ENCODE data around the gene GABBR2.

Gene GABBR2

DNA sequence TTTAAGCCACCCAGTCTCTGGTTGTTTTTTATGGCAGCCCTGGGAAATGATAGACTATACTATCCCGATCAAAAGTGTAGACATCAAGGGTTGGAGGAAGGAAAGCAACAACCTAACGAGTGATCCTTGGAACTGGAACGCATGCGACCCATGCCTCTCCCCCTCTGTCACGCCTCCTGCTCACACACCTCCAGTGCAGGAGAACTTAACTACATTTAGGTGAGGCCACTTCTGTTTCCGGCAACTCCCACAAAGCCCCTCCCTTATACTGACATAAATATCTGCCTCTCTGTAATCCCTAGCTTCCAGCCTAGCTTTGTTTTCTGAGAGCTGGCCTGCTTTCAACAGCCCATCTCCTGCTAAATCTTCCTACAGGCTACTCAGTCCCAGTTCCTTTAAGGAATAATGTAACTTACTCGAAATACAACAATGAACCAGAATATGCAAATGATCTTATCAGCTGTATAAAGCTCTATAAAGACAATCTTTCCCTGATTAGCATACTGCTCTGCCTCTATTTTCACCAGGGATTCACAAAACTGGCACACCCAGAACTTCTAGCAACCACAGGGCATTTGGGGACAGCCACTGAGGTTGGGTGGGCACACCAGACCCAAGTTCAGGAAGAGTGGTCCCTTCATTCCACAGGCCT, 73.9 kb downstream of the GABBR2 start:
- no peak for DNase-seq (ENCODE audit: low spot score)

DNA sequence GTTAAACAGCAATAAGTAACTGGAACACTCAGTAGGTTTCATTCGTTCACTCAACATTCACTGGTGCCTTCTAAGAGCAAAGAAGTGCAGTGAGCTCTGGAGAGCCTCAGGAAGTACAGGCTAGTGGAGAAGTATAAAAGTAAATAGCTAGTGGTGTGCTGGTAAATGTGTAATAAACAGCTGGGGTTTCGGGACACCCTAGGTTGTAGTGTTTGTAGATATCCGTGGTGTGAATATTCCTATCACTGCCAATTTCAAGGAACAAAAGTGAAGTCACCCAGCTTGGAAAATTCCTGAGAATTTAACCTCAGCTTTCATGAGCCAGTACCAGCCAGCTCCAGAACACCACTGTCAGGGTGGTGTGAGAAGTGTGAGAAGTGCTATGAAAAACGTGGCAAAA, 75.9 kb downstream of the GABBR2 start:
- DNase-seq (ENCODE audit: low spot score): no peak

DNA sequence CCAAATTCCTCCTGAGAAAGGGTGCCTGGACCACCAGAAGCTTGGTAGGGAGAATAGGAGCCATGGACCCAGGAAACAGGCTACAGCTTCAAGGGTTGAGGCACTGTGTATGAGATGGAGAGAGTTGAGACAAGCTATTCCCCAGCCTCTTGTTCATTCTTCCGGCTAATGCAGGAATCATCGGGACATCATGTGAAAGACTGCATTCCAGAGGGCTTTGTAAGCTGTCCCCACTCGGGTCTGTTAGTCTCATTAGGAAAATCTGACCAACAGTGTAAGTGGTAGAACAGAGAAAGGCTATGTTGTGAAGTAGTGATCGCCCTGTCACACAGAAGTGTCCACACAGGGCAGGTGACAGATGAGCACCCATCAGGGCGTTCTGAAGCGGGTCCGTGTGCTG, 81.4 kb downstream of the GABBR2 start:
- no peak for DNase-seq (ENCODE audit: low spot score)

DNA sequence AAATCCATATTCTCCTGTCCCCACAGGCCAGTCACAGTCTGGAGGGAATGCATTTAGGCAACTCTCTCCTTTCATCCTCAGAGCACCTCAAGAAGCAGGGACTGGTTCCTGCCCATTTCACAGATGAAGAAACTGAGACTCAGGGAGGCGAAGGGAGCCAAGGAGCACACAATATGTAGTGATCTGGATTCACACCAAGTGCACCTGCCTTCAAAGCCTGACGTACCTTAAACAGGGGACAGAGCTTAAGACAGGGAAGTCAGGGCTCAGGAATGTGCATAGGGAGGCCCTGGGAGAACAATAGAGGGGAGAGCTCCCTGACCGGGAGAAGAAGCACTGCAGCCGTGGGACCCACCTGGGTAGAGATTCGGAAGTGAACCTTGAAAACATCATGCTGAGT, 83.0 kb downstream of the GABBR2 start:
- no peak for DNase-seq (ENCODE audit: low spot score)

DNA sequence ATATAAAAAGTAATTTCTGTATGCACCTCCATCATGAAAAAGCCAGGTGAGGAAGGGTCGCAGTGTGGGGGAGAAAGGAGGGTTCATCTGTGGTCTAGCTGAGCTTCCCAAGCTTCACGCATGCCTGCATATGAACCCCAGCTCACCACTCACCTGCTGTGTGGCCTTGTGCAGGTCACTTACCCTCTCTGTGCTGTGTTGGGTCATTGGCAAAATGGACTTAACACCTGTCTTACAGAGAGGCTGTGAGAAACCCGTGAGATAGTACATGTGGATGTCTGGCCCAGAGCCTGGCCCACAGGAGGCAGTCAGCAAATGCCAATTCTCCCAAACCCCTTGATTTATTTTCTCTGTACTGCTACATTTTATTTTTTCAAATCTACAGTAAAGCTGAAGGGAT, 88.9 kb downstream of the GABBR2 start:
- DNase-seq (ENCODE audit: low spot score): no peak

DNA sequence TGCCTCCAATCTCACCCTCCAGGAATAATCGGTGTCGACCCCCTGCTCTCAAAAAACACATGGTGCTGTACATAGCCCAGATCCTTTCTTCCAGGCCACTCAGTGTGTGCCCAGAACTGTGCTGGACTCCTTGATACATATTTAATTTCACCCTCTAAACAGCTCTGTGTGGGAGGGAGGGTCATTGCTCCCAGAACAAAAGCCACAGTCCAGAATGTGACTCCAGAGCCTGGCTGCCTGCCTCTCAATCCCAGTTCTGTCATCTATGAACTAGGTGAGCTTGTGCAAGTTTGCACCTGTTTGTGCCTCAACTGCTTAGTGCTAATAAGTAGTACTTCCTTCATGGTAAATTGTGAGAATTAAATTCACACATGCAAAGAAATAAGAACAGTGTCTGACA, 93.1 kb downstream of the GABBR2 start:
- DNase-seq (ENCODE audit: low spot score): no peak

DNA sequence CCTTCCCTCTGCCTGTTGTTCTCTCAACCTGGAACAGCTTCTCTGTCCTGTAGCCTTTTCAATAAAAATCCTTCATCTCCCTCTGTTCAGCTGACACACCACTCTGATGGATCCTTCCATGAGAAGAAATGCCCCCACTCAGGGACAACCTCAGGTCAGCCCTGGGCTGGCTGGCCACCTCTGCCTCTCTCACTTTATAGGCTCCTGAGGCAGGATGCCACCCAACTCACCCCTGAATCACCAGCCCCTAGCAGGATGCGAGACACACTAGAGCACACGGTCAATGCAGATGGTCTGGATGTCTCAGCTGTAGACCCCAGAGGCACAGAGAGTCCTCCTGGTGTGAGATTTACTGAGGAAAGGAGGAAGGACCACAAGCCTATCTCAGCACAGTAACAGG, 93.8 kb downstream of the GABBR2 start:
- DNase-seq (ENCODE audit: low spot score): no peak

DNA sequence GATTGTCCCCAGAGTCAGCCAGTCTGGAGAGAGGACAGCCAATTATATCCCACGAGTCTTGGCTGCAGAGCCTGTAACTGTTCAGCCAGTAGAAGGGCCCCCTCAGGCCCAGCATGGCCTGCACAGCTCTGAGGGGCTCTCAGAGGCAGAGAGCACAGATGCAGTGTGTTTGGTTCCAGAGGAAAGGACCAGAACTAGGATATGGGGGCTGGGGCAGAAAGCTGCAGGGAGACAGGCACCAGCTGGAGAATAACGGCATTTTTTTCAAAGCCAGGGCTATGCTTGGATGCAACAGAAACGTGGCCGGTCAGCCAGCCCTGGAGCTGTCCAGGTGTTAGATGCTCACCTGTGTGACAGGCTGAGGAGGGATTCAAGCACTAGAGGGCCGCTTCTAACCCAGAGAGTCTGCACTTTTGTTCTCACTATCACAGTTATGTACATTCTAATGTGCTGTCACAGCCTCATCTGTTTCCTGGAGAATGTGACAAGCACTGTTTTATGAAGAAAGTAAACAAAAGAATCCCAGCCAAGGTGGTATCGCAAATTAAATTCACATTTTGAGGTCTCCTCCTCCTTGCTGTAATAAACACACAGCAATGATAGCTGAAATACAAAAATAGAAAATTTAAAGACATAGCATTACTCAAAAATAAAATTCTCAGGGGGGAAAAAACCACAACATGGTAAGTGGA, 96.5 kb downstream of the GABBR2 start:
- no peak for DNase-seq (ENCODE audit: low spot score)

DNA sequence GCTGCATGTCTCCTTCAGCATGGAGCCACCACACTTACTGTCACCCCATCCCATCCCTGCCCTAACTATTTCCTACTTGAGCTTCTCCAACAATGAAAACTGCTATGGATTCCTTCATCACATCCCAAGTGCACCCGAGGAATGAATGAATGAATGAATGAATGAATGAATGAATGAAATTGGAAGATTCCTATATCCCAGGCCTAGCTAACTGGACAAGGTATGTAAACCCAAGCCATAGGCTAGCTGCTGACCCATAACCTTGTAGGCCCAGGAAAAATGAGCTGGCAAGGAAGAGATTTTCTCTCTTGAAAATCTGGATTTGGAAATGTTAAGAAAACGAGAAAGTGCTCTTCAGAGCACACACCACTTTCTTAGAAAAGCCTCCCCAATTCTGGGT, 97.4 kb downstream of the GABBR2 start:
- DNase-seq (ENCODE audit: low spot score): no peak

DNA sequence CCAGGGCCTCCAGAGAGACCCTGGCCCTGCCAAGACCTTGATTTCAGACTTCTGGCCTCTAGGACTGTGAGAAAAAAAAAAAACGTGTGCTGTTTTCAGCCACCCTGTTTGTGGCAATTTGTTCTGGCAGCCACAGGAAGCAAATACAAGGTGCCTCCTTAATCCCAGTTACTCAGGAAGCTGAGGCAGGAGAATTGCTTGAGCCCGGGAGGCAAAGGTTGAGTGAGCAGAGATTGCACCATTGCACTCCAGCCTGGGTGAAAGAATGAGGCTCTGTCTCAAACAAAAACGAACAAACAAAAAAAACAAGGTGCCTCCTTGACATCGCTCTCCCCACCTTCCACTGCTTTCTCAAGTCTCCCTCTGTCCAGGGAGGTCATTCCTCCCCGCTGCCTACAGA, 98.0 kb downstream of the GABBR2 start:
- no peak for DNase-seq (ENCODE audit: low spot score)

DNA sequence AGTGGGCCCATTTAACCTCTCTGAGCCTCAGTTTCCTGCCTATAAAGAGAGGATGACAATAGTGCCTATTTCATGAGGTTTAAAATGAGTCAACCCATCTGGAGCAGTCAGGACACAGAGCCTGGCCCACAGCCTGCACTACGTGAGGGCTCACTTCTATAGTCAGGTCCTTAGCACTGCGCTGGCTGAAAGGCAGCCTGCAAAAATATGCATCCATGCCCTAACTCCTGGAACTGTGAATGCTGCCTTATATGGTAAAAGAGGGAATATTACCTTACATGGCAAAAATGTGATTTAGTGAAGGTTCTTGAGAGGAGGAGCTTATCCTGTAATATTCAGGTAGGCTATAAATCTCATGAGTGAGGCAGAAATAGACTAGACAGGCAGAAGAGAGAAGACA, 98.5 kb downstream of the GABBR2 start:
- DNase-seq (ENCODE audit: low spot score): no peak

DNA sequence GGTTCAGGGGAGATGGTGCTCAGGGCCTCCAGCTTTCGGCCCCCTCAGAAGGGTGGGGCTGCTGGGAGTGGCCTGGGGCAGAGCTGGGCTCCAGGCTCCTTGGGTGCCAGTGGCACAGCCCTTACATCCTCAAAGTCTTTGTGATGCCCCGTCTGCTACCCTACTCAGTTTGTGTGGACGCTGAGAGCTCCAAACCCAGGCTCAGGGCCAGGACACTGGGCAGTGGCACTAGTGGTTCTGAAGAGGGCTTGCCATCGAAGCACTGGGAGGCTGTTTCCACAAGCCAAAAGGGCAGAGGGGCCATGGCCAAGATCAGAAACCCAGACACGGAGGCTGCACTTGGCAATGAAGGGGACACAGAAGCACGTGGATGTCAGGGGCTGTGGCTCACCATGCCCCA, 99.1 kb downstream of the GABBR2 start:
- no peak for DNase-seq (ENCODE audit: low spot score)

DNA sequence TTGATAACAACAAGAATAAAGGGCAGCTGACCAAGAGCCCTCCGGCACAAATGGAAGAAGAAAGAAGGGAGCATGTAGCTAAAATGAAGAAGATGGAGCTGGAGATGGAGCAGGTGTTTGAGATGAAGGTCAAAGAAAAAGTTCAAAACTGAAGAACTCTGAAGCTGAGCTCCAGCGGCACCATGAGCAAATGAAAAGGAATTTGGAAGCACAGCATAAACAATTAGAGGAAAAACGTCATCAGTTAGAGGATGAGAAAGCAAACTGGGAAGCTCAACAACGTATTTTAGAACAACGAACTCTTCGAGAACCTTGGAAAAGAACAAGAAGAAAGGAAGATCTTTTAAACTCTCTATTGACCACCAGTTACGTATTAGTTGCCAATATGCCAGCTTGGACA, 100.9 kb downstream of the GABBR2 start:
- no peak for DNase-seq (ENCODE audit: low spot score)

DNA sequence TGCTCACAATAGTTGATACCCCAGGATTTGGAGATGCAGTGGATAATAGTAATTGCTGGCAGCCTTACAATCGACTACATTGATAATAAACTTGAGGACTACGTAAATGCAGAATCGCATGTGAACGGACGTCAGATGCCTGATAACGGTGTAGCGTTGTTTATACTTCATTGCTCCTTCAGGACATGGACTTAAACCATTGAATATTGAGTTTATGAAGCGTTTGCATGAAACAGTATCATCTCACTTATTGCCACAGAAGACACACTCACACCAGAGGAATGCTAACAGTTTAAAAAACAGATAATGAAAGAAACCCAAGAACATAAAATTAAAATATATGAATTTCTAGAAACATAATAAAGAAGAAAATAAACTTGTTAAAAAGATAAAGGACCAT, 101.6 kb downstream of the GABBR2 start:
- no peak for DNase-seq (ENCODE audit: low spot score)

DNA sequence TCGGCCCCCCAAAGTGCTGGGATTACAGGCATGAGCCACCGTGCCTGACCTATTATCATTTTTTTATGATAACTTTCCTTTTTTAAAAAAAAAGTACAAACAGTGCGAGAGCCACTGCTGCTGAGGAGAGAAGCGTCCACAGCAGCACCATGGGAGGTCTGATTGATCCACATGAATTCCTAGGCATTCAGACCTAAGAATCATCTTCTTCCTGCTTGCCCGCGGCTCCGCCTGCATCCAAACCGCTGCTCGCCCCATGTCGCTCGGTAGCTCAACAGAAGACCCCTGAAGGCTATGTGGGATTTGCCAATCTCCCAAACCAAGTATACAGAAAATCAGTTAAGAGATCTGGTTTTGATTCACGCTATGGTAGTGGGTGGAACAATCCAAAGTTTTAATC, 102.0 kb downstream of the GABBR2 start:
- no peak for DNase-seq (ENCODE audit: low spot score)

DNA sequence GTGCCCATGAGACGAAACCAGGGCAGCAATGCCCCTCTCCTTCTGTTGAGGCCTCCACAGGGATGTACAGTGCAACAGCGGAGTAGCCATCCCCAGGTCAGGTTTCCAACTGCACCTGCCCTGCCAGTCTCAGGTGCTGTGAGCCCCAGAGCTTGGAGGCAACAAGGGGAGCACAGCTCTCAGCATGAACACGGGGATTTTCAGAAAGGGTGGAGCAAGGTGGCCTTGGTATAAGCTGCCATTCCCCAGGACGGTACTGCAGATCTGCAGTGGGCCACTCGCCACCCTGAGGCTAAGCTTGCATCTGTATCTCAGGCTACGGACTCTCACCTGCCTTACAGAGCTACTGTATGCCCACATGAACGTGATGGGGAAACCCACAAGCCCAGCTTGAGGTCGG, 103.6 kb downstream of the GABBR2 start:
- DNase-seq (ENCODE audit: low spot score): no peak

DNA sequence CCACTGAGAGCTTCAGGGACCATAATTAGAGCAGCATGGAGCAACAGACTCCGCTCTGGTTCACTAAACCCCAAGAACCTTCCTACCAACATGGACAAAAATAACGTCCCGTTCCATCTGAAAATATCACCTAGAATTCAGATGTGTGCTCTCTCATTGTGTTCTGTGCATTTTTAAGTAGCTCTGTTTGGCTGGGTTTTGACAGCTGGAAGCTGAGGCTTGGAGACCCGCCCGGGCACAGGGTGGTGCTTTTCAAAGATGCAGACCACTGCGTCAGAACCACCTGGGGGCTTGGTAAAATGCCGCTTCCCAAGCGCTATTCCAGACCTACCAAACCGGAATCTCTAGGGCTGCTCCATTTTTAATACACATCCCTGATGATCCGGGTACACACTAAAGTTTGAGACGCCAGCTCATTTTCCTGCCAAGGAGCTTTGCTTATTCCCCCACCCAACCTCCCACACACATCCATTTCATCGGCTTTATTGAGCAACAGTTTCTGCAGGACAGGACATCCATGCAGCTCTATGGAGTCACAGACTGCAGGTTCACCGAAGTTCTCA, 104.8 kb downstream of the GABBR2 start:
- DNase-seq (ENCODE audit: low spot score): peak; percentile 29

DNA sequence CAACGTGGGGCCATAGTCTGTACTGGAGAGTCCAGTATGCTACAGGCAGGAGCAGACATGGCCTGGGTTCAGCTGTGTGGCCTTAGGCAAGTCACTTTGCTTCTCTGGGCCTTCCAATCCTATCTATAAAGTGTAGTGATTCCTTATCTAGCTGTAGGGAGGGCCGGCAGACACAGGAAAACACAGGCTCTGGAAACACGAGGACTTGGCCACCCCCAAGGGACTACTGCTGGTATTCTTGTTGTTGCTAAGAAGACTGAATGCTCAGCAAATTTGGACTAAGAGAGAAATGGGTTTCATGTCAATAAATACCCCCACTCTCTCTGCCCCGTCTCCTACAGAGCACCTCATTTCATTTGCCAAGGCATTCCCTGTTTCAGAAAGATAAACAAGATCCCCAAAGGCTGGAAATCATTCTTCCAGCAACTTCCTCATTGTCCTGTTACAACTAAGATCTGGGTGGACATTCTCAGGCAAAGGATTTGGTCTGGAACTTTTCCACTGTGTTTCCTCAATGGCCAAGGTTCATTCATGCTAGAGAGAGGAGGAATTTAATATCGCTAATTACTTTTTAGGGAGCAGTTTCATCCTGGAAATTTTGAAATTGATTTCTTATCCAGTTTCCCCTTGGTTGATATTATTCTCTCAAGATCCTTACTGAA, 105.8 kb downstream of the GABBR2 start:
- DNase-seq (ENCODE audit: low spot score): no peak

DNA sequence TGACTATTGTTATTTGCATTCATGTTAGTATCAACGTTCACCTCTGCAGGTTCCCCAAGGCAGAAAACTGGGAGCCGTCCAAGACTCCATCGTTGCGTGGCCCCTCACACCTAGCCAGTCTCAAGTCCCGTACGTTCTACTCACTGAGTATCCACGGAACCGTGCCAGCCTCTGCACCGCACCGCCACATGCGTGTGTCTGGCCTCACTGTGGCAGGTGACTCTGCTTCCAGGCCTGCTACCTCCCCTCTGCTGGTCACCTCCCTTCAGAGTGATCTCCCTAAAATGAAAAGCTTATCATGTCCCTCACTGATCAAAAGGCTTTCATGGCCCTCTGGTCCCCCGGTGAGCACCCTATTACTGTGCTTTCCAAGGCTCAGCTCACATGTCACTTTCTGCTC, 108.1 kb downstream of the GABBR2 start:
- DNase-seq (ENCODE audit: low spot score): no peak

DNA sequence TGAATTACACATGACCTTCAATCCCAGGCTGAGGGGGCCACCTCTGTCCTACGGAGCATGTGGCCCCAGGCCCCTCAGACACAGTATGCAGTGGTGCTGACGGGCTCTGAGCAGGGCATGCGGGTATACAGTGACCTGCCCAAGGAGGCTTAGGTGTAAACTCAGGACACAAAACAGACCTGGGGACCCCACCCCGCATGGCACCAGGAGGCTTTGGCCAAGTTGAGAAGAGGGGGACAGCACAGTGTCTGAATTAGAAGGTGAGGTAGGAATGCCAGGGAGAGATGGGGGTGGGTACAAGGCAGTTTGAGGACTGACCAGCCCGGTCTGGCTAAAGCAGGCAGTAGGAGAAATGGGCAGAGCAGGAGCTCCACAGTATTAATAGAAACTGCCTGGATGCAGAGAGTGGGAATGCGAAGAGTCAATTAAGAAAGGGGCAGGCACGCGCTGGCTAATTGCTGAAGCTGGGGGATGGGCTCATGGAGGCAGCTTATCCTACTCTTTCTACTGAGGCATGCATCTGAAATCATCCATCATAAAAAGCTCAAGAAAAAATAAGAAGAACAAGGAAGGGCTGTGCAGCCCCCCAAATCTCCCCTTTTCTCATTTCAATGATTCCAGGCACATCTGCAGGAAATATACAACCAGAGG, 109.0 kb downstream of the GABBR2 start:
- no peak for DNase-seq (ENCODE audit: low spot score)

DNA sequence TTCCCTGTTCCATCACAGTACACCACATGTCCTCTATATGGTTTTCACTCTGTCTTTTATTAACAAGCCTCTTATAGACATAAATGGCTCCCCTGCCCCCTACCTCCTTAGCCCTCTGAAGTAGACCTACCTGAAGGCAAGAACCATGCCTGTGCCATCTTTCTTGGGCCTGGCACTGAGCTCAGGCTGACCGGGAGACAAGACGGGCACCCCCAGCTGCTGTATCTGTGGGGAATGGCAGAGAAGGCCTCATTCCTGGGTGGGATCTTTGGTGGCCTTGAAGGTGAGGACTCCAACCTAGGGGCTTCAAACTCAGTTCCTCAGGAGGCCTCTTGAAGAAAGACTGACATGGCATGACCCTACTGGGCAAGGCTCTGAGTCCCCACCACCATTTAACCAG, 109.9 kb downstream of the GABBR2 start:
- no peak for DNase-seq (ENCODE audit: low spot score)

DNA sequence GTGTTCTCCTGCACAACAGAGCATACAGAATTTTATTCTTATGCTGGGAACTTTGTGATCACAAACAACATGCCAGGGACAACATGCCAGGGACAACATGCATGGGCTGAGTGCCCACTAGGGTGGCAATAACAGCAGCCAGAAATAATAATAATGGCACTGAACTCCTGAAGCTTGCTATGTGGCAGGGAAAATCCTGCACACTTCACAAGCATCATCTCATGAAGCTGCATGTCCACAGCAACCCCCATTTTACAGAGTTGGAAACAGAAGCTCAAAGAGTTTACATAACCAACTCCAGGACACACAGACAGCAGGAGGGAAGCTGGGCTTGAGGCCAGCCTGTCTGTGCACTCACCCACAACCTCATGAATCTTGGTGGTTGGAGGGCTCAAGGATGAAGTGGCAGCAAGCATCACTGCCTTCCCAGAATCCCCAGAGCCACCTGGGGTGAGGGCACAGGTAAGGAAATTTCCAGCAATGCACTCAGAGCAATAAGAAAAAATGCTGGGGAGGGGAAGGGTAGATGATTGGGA, 111.4 kb downstream of the GABBR2 start:
- peak; percentile 37 for DNase-seq (ENCODE audit: low spot score)

DNA sequence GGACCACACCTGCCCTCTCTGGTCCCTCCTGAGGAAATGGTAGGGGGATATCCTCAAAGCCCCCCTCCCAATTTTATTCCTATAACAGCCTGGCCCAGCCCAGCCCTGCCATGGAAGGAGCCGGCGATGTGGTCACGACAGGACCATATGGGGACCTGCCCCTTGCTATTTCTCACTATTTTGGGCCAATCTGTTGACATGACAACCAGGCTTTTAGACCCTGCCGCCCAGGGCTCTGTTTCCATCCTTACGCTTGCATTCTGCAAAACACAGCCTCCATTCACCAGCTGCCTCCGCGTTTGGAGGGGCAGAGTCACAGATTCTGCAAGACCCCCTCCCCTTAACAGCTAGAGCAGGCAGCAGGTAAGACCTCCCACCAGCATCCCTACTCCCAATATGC, 112.2 kb downstream of the GABBR2 start:
- no peak for DNase-seq (ENCODE audit: low spot score)

All from Ammon's horn (tissue), 1 donor.